IMR-90 (cell line): ENCODE measurements around the gene HOXA13. TPM values are rescaled to one million over a fixed set of nuclear protein-coding genes. Genes with fewer than 3 reads are reported as not detected.

Source experiments
- ATAC-seq: fragments of 200-7000 bp; cut with Tn5 transposase; 2 replicates; pipeline ENCODE4 v1.9.1; 2020; ENCODE audit warnings: low read depth, mild to moderate bottlenecking, moderate library complexity
- BruUV-seq: library from RNA; stranded (reverse); fragments of 400-500 nt; replicated peaks from 2 replicates; lab custom pipeline; 2021; lab: Mats Ljungman, UMichigan
- CTCF ChIA-PET: fragments of 300-600 bp; formaldehyde crosslinking; extraction: SDS; loops from one replicate; lab custom pipeline; 2021; ENCODE audit warnings: antibody characterized with exemption; lab: Yijun Ruan, JAX
- POLR2A ChIA-PET: fragments of 300-600 bp; sonication (Branson Sonifier 250); formaldehyde crosslinking; loops from one replicate; lab custom pipeline; 2022; ENCODE audit warnings: antibody characterized with exemption; ENCODE audit not compliant: unreplicated experiment; lab: Charles Lee
- DNase-seq: peaks from one replicate; pipeline ENCODE4 v3.0.0; 2013
- H2AFZ ChIP-seq: replicated peaks from 2 replicates; pipeline ENCODE3; 2013; ENCODE audit warnings: low read length, mild to moderate bottlenecking; ENCODE audit not compliant: poor library complexity
- H2AK5ac ChIP-seq: 2 replicates; pipeline ENCODE4 v1.6.1; 2013; ENCODE audit warnings: low read depth, low read length, inconsistent platforms
- H2AK9ac ChIP-seq: replicated peaks from 2 replicates; pipeline ENCODE3; 2013; ENCODE audit warnings: mild to moderate bottlenecking, low read depth, low read length, moderate library complexity; ENCODE audit not compliant: poor library complexity
- H2BK120ac ChIP-seq: 2 replicates; pipeline ENCODE4 v1.6.1; 2013; ENCODE audit warnings: low read depth, low read length, inconsistent platforms
- H2BK15ac ChIP-seq: 3 replicates; pipeline ENCODE4 v1.6.1; 2013; ENCODE audit warnings: low read depth, low read length, inconsistent platforms
- H2BK20ac ChIP-seq: 2 replicates; pipeline ENCODE4 v1.6.1; 2013; ENCODE audit warnings: low read depth, mild to moderate bottlenecking, inconsistent platforms, low read length, moderate library complexity
- H2BK5ac ChIP-seq: 2 replicates; pipeline ENCODE4 v1.6.1; 2013; ENCODE audit warnings: mild to moderate bottlenecking, low read depth, low read length, inconsistent platforms; ENCODE audit not compliant: poor library complexity, severe bottlenecking
- H3K14ac ChIP-seq: replicated peaks from 2 replicates; pipeline ENCODE4 v1.6.1; 2013; ENCODE audit warnings: low read depth, low read length, inconsistent platforms
- H3K18ac ChIP-seq: 2 replicates; pipeline ENCODE4 v1.6.1; 2013; ENCODE audit warnings: low read depth, low read length, control low read depth
- H3K23ac ChIP-seq: 2 replicates; pipeline ENCODE4 v1.6.1; 2013; ENCODE audit warnings: low read depth, low read length, inconsistent platforms
- H3K27ac ChIP-seq: 2 replicates; pipeline ENCODE4 v1.5.1; 2013; ENCODE audit warnings: mild to moderate bottlenecking, control low read depth, low read length; ENCODE audit not compliant: insufficient read depth
- H3K27me3 ChIP-seq: 2 replicates; pipeline ENCODE4 v1.6.1; 2013; ENCODE audit warnings: low read length; ENCODE audit not compliant: control insufficient read depth, insufficient read depth
- H3K36me3 ChIP-seq: 2 replicates; pipeline ENCODE4 v1.6.1; 2013; ENCODE audit warnings: low read length, mixed read lengths; ENCODE audit not compliant: control insufficient read depth, insufficient read depth
- H3K4ac ChIP-seq: 2 replicates; pipeline ENCODE4 v1.6.1; 2013; ENCODE audit warnings: low read depth, low read length, inconsistent platforms
- H3K4me1 ChIP-seq: 2 replicates; pipeline ENCODE4 v1.6.1; 2013; ENCODE audit warnings: low read length, mixed read lengths; ENCODE audit not compliant: control insufficient read depth, insufficient read depth
- H3K4me2 ChIP-seq: 2 replicates; pipeline ENCODE4 v1.6.1; 2013; ENCODE audit warnings: low read depth, mild to moderate bottlenecking, control low read depth, low read length, moderate library complexity
- H3K4me3 ChIP-seq: 2 replicates; pipeline ENCODE4 v1.5.1; 2013; ENCODE audit warnings: low read depth, mild to moderate bottlenecking, control low read depth, low read length, moderate library complexity; ENCODE audit not compliant: insufficient read depth
- H3K56ac ChIP-seq: 2 replicates; pipeline ENCODE4 v1.6.1; 2013; ENCODE audit warnings: low read length, inconsistent platforms; ENCODE audit not compliant: insufficient read depth; ENCODE audit errors: extremely low read depth
- H3K79me1 ChIP-seq, 2 experiments: 2 replicates each; pipeline ENCODE4 v1.6.1; 2013; ENCODE audit warnings: low read length in 2 of 2, inconsistent platforms in 1 of 2, low read depth in 1 of 2
- H3K9ac ChIP-seq: 2 replicates; pipeline ENCODE4 v1.6.1; 2013; ENCODE audit warnings: low read depth, low read length, control low read depth
- H3K9me1 ChIP-seq: 2 replicates; pipeline ENCODE4 v1.6.1; 2013; ENCODE audit warnings: low read length, inconsistent platforms; ENCODE audit not compliant: insufficient read depth
- H3K9me3 ChIP-seq: 2 replicates; pipeline ENCODE4 v1.6.1; 2013; ENCODE audit warnings: low read length; ENCODE audit not compliant: control insufficient read depth, insufficient read depth
- H4K20me1 ChIP-seq: 2 replicates; pipeline ENCODE4 v1.6.1; 2013; ENCODE audit warnings: low read length, inconsistent platforms; ENCODE audit not compliant: insufficient read depth
- H4K5ac ChIP-seq: 2 replicates; pipeline ENCODE4 v1.6.1; 2013; ENCODE audit warnings: mild to moderate bottlenecking, low read depth, low read length, control low read depth
- H4K8ac ChIP-seq, 2 experiments: 2 replicates each; pipeline ENCODE4 v1.6.1; 2013; ENCODE audit warnings: low read depth in 2 of 2, low read length in 2 of 2, control low read depth in 1 of 2, inconsistent platforms in 1 of 2
- H4K91ac ChIP-seq: 2 replicates; pipeline ENCODE4 v1.6.1; 2013; ENCODE audit warnings: low read depth, low read length, inconsistent platforms; ENCODE audit not compliant: insufficient read depth
- CEBPB ChIP-seq: IDR thresholded peaks from 2 replicates; pipeline ENCODE4 v1.6.1; 2012; ENCODE audit warnings: low read depth, low read length, improper control_type of control experiment
- CTCF ChIP-seq: conservative IDR thresholded peaks from 2 replicates; pipeline ENCODE4 v1.5.1; 2012; ENCODE audit warnings: mild to moderate bottlenecking, low read depth, low read length, improper control_type of control experiment
- RAD21 ChIP-seq: IDR thresholded peaks from 2 replicates; pipeline ENCODE4 v1.6.1; 2012; ENCODE audit warnings: low read length, improper control_type of control experiment
- SMC3 ChIP-seq: fragments of 150-350 bp; IDR thresholded peaks from 2 replicates; pipeline ENCODE4 v1.6.1; 2016; ENCODE audit warnings: low read depth, mild to moderate bottlenecking, antibody characterized with exemption, low read length, moderate library complexity
- WGBS, 2 experiments: methylation state at CpG; one replicate each; pipeline versions ENCODE4 v1.1.5 to v1.1.7; 2013; ENCODE audit warnings: missing lambda C conversion rate in 2 of 2; ENCODE audit not compliant: insufficient read length in 1 of 2; ENCODE audit errors: extremely low coverage in 2 of 2; 5-methylcytosine and 5-hydroxymethylcytosine counted together
- dilution Hi-C: fragments of 300-500 bp; cut with HindIII; formaldehyde crosslinking; loops from one replicate; pipeline ENCODE4 v1.14.3; 2018; ENCODE audit warnings: low sequenced_read_pairs; ENCODE audit not compliant: unreplicated experiment
- in situ Hi-C: fragments of 300-500 bp; cut with MboI; formaldehyde crosslinking; loops from 3 replicates; pipeline ENCODE4 v1.14.3; 2019; ENCODE audit warnings: low sequenced_read_pairs, inconsistent platforms, mixed read lengths
- intact Hi-C: fragments of 100-400 bp; cut with micrococcal nuclease; formaldehyde crosslinking; loops from 2 replicates; pipeline ENCODE4 v1.10.0; 2022
- polyA plus RNA-seq, 3 experiments: library from polyadenylated mRNA; depleted of rRNA; stranded (reverse); fragments of >200 nt; gene quantifications; 2 replicates each; pipeline ENCODE4 v1.2.3, GENCODE V29; 2012; ENCODE audit warnings: low replicate concordance in 1 of 3
- total RNA-seq: library from RNA; depleted of rRNA; stranded (reverse); fragments of >200 nt; gene quantifications from 2 replicates; pipeline ENCODE4 v1.2.3, GENCODE V29; 2012

The HOXA13 gene
- total and polyA plus RNA-seq, 2 of the 4 experiments (the other 2 are of a cell fraction) = not detected

GRCh38 chr7:27179503-27180430, 20.1 kb downstream of the HOXA13 start:
- H3K79me1 ChIP-seq = no peaks in the 10 kb centered on the region
- CTCF ChIA-PET = interaction anchor here (0.6 to 1.3 kb wide), 12 partner anchors 10 to 1520 kb away, joined by 3 to 5 read pairs (median 3); partner anchors contain the start of gene HOXA5
- H3K36me3 ChIP-seq = no peaks in the 10 kb centered on the region
- intact Hi-C loops (no loop called here), dilution Hi-C loops (no loop called here), in situ Hi-C loops (no loop called here)
- BruUV-seq = no TSS peak
- no peak overlapping the region for H2BK120ac ChIP-seq
- H3K4me2 ChIP-seq = peak overlapping the region; percentile 45
- 9% methylated on average over 24 of the region's 56 CpGs; no CpG with 5 or more reads in 1 of the 2 experiments for WGBS, 2 experiments
- POLR2A ChIA-PET = no interaction called here
- no peak overlapping the region for H4K91ac ChIP-seq
- H4K5ac ChIP-seq = no peak overlapping the region
- H2AK9ac ChIP-seq = no peak overlapping the region
- no peak overlapping the region for H3K27ac ChIP-seq
- DNase-seq (peak; percentile 45), ATAC-seq (peak; percentile 84)
- peaks cover 5% of the 10 kb centered on the region; the same call in 1 of the 2 replicates for H4K20me1 ChIP-seq
- H3K4ac ChIP-seq = no peak overlapping the region
- H3K9ac ChIP-seq = no peak overlapping the region
- H3K9me1 ChIP-seq = no peaks in the 10 kb centered on the region
- H2AK5ac ChIP-seq = no peak overlapping the region
- no peak overlapping the region for H3K14ac ChIP-seq
- H2BK15ac ChIP-seq = no peak overlapping the region
- no peak overlapping the region for H3K4me3 ChIP-seq
- H3K18ac ChIP-seq = no peak overlapping the region
- H2BK5ac ChIP-seq = no peak overlapping the region
- H2AFZ ChIP-seq = peak overlapping the region; percentile 64
- H3K27me3 ChIP-seq = peaks cover 87% of the 10 kb centered on the region
- TF ChIP-seq CTCF (peak; percentile 78), CEBPB (no peak), RAD21 (peak; percentile 35), SMC3 (peak; percentile 34; the same call in 1 of the 2 replicates)
- no peak overlapping the region for H3K56ac ChIP-seq
- H3K4me1 ChIP-seq = peaks cover 1% of the 10 kb centered on the region; the same call in 1 of the 2 replicates
- no peak overlapping the region for H3K23ac ChIP-seq
- no peak overlapping the region for H2BK20ac ChIP-seq
- H3K9me3 ChIP-seq = peaks cover 4% of the 10 kb centered on the region; the same call in 1 of the 2 replicates
- H4K8ac ChIP-seq = no peak overlapping the region
